Activated CD8-positive, alpha-beta memory T cell treated with anti-CD3 and anti-CD28 coated beads for 48 hours (primary cell): ENCODE data around the gene ARL8B.

Source experiments
- DNase-seq, 3 experiments: peaks; one replicate each; pipeline ENCODE4 v3.0.0-alpha.2; 2020; ENCODE audit warnings: low read depth in 2 of 3, low spot score in 2 of 3

ARL8B gene

GRCh38 chr3:5205165-5205941 is 83.3 kb downstream of the ARL8B start:
- no peak for DNase-seq

- no peak for DNase-seq
Observed at GRCh38 chr3:5210926-5211325, 88.8 kb downstream of the ARL8B start.

- DNase-seq, result no peak
Observed at GRCh38 chr3:5212628-5213573, 90.8 kb downstream of the ARL8B start.

GRCh38 chr3:5213574-5213966 is 91.5 kb downstream of the ARL8B start:
- no peak for DNase-seq

- DNase-seq, result no peak
Observed at GRCh38 chr3:5214352-5214751, 92.3 kb downstream of the ARL8B start.

- no peak for DNase-seq
Observed at GRCh38 chr3:5217824-5218595, 95.9 kb downstream of the ARL8B start.

- no peak for DNase-seq
Observed at GRCh38 chr3:5218815-5219214, 96.7 kb downstream of the ARL8B start.

GRCh38 chr3:5219216-5219615 is 97.1 kb downstream of the ARL8B start:
- DNase-seq, result no peak

GRCh38 chr3:5220193-5220592 is 98.1 kb downstream of the ARL8B start:
- DNase-seq, result no peak

GRCh38 chr3:5220667-5221431 is 98.8 kb downstream of the ARL8B start:
- no peak for DNase-seq

GRCh38 chr3:5221701-5222100 is 99.6 kb downstream of the ARL8B start:
- no peak for DNase-seq

- no peak for DNase-seq
Observed at GRCh38 chr3:5222283-5223005, 100.4 kb downstream of the ARL8B start.

GRCh38 chr3:5226783-5227182 is 104.7 kb downstream of the ARL8B start:
- DNase-seq, result no peak

- DNase-seq, result no peak
Observed at GRCh38 chr3:5227812-5228211, 105.7 kb downstream of the ARL8B start.

GRCh38 chr3:5229414-5229813 is 107.3 kb downstream of the ARL8B start:
- DNase-seq, result no peak
